Measurements from ENCODE around the gene ZNF813.
"Not testable (repeated sequence)": the region's sequence is repeated elsewhere in the genome, so short reads cannot be mapped to it uniquely, and the experiment has no call there.

Gene ZNF813

GRCh38 chr19:53463263-53463662, 4.3 kb upstream of the ZNF813 start:
- Histone ChIP-seq H3K9me3 (ENCODE audit: insufficient read depth, low read length) (peaks cover 6% of the 10 kb centered on the region; the same call in 1 of the 2 replicates), H3K79me2 (ENCODE audit: insufficient read depth, low read length) (no peaks in the 10 kb centered on the region), H2AFZ (ENCODE audit: low read depth, low read length, severe bottlenecking) (no peak overlapping the region), H3F3A (ENCODE audit: insufficient read depth) (no peaks in the 10 kb centered on the region), H3K9ac (ENCODE audit: low read length) (no peak overlapping the region), H3K36me3 (ENCODE audit: low read length) (no peaks in the 10 kb centered on the region), H3K27me3 (ENCODE audit: low read length) (no peaks in the 10 kb centered on the region), H4K20me1 (ENCODE audit: low read depth, low read length) (no peaks in the 10 kb centered on the region), H3K9me2 (replicated peaks; ENCODE audit: insufficient read depth, low read length) (no peaks in the 10 kb centered on the region), H3K27ac (ENCODE audit: low read depth, low read length) (no peak overlapping the region), H3K4me3 (ENCODE audit: insufficient read depth, low read length, poor library complexity, severe bottlenecking) (no peak overlapping the region), H3K4me2 (ENCODE audit: low read depth, low read length, poor library complexity, severe bottlenecking) (no peak overlapping the region)
- no peak for TF ChIP-seq EZH2phosphoT487 (conservative IDR thresholded peaks at IDR 0.05; ENCODE audit: low read length)
- TF ChIP-seq CTCF (IDR thresholded peaks at IDR 0.05; ENCODE audit: insufficient read depth, low read length, poor library complexity, severe bottlenecking), result no peak

GRCh38 chr19:53466726-53467484, 628 bp upstream of the ZNF813 start:
- TF ChIP-seq EZH2phosphoT487 (conservative IDR thresholded peaks at IDR 0.05; ENCODE audit: low read length), result no peak
- no peak for TF ChIP-seq CTCF (IDR thresholded peaks at IDR 0.05; ENCODE audit: insufficient read depth, low read length, poor library complexity, severe bottlenecking)
- no peak overlapping the region for H2AFZ ChIP-seq (ENCODE audit: low read depth, low read length, severe bottlenecking)

GRCh38 chr19:53468628-53469027, 1.1 kb downstream of the ZNF813 start:
- H3K9me2 ChIP-seq (replicated peaks; ENCODE audit: insufficient read depth, low read length); H2AFZ ChIP-seq (ENCODE audit: low read depth, low read length, severe bottlenecking); H3K79me2 ChIP-seq (ENCODE audit: insufficient read depth, low read length); H3K4me2 ChIP-seq (ENCODE audit: low read depth, low read length, poor library complexity, severe bottlenecking); H3K36me3 ChIP-seq (ENCODE audit: low read length); H3K4me3 ChIP-seq (ENCODE audit: insufficient read depth, low read length, poor library complexity, severe bottlenecking); H3K9ac ChIP-seq (ENCODE audit: low read length); H3K27ac ChIP-seq (ENCODE audit: low read depth, low read length); H4K20me1 ChIP-seq (ENCODE audit: low read depth, low read length); H3K27me3 ChIP-seq (ENCODE audit: low read length); H3F3A ChIP-seq (ENCODE audit: insufficient read depth); H3K9me3 ChIP-seq (ENCODE audit: insufficient read depth, low read length): not testable (repeated sequence)

More at GRCh38 chr19:53466726-53467484, 628 bp upstream of the ZNF813 start:
- Histone ChIP-seq H3K4me2 (ENCODE audit: low read depth, low read length, poor library complexity, severe bottlenecking) (no peak overlapping the region), H3K27ac (ENCODE audit: low read depth, low read length) (no peak overlapping the region), H3K9me2 (replicated peaks; ENCODE audit: insufficient read depth, low read length) (no peaks in the 10 kb centered on the region), H4K20me1 (ENCODE audit: low read depth, low read length) (no peaks in the 10 kb centered on the region), H3K4me3 (ENCODE audit: insufficient read depth, low read length, poor library complexity, severe bottlenecking) (no peak overlapping the region), H3K9ac (ENCODE audit: low read length) (no peak overlapping the region), H3F3A (ENCODE audit: insufficient read depth) (no peaks in the 10 kb centered on the region), H3K9me3 (ENCODE audit: insufficient read depth, low read length) (no peaks in the 10 kb centered on the region), H3K36me3 (ENCODE audit: low read length) (no peaks in the 10 kb centered on the region), H3K27me3 (ENCODE audit: low read length) (no peaks in the 10 kb centered on the region), H3K79me2 (ENCODE audit: insufficient read depth, low read length) (no peaks in the 10 kb centered on the region)

GRCh38 chr19:53471916-53472315, 4.4 kb downstream of the ZNF813 start:
- Histone ChIP-seq H3K79me2 (ENCODE audit: insufficient read depth, low read length) (no peaks in the 10 kb centered on the region), H3K9me3 (ENCODE audit: insufficient read depth, low read length) (no peaks in the 10 kb centered on the region), H3F3A (ENCODE audit: insufficient read depth) (no peaks in the 10 kb centered on the region), H3K4me3 (ENCODE audit: insufficient read depth, low read length, poor library complexity, severe bottlenecking) (no peak overlapping the region), H3K27me3 (ENCODE audit: low read length) (no peaks in the 10 kb centered on the region), H3K4me2 (ENCODE audit: low read depth, low read length, poor library complexity, severe bottlenecking) (no peak overlapping the region), H3K36me3 (ENCODE audit: low read length) (no peaks in the 10 kb centered on the region), H3K9ac (ENCODE audit: low read length) (no peak overlapping the region), H4K20me1 (ENCODE audit: low read depth, low read length) (no peaks in the 10 kb centered on the region), H3K27ac (ENCODE audit: low read depth, low read length) (no peak overlapping the region), H3K9me2 (replicated peaks; ENCODE audit: insufficient read depth, low read length) (no peaks in the 10 kb centered on the region), H2AFZ (ENCODE audit: low read depth, low read length, severe bottlenecking) (no peak overlapping the region)
- TF ChIP-seq CTCF (IDR thresholded peaks at IDR 0.05; ENCODE audit: insufficient read depth, low read length, poor library complexity, severe bottlenecking) (no peak), EZH2phosphoT487 (conservative IDR thresholded peaks at IDR 0.05; ENCODE audit: low read length) (no peak)

GRCh38 chr19:53474832-53475231, 7.3 kb downstream of the ZNF813 start:
- not testable (repeated sequence) for H3K36me3 ChIP-seq (ENCODE audit: low read length); H2AFZ ChIP-seq (ENCODE audit: low read depth, low read length, severe bottlenecking); H4K20me1 ChIP-seq (ENCODE audit: low read depth, low read length); H3K27me3 ChIP-seq (ENCODE audit: low read length); H3K79me2 ChIP-seq (ENCODE audit: insufficient read depth, low read length); H3F3A ChIP-seq (ENCODE audit: insufficient read depth); H3K9me2 ChIP-seq (replicated peaks; ENCODE audit: insufficient read depth, low read length); H3K9ac ChIP-seq (ENCODE audit: low read length); H3K9me3 ChIP-seq (ENCODE audit: insufficient read depth, low read length); H3K4me3 ChIP-seq (ENCODE audit: insufficient read depth, low read length, poor library complexity, severe bottlenecking); H3K27ac ChIP-seq (ENCODE audit: low read depth, low read length); H3K4me2 ChIP-seq (ENCODE audit: low read depth, low read length, poor library complexity, severe bottlenecking)

- not testable (repeated sequence) for H3K27me3 ChIP-seq (ENCODE audit: low read length); H4K20me1 ChIP-seq (ENCODE audit: low read depth, low read length); H3K9me3 ChIP-seq (ENCODE audit: insufficient read depth, low read length); H3K4me2 ChIP-seq (ENCODE audit: low read depth, low read length, poor library complexity, severe bottlenecking); H3K36me3 ChIP-seq (ENCODE audit: low read length); H2AFZ ChIP-seq (ENCODE audit: low read depth, low read length, severe bottlenecking); H3K27ac ChIP-seq (ENCODE audit: low read depth, low read length); H3K4me3 ChIP-seq (ENCODE audit: insufficient read depth, low read length, poor library complexity, severe bottlenecking); H3K9me2 ChIP-seq (replicated peaks; ENCODE audit: insufficient read depth, low read length); H3F3A ChIP-seq (ENCODE audit: insufficient read depth); H3K79me2 ChIP-seq (ENCODE audit: insufficient read depth, low read length); H3K9ac ChIP-seq (ENCODE audit: low read length)
Observed at GRCh38 chr19:53475470-53475869, 7.9 kb downstream of the ZNF813 start.
